ENCODE data around the gene SLC25A21. TPM values are rescaled to one million over a fixed set of nuclear protein-coding genes. Genes with fewer than 3 reads are reported as not detected.

Gene SLC25A21
- total RNA-seq, 1 donor from 2014 or later, result 1.2 TPM

GRCh38 chr14:36855396-36855795 lies 317.0 kb downstream of the SLC25A21 start:
- Mint-ChIP-seq H3K9me3 (ENCODE audit: unreplicated experiment) (no peaks in the 10 kb centered on the region), H3K4me3 (ENCODE audit: unreplicated experiment) (no peak overlapping the region), H3K36me3 (ENCODE audit: low read depth, unreplicated experiment) (no peaks in the 10 kb centered on the region), H3K27me3 (ENCODE audit: unreplicated experiment) (peaks cover 3% of the 10 kb centered on the region), H3K4me1 (ENCODE audit: unreplicated experiment) (no peaks in the 10 kb centered on the region), H3K27ac (ENCODE audit: unreplicated experiment) (no peak overlapping the region)
- TF ChIP-seq CTCF (IDR thresholded peaks at IDR 0.05; ENCODE audit: unreplicated experiment), result no peak
- no peak for DNase-seq (ENCODE audit: low spot score)

GRCh38 chr14:36852981-36853691 lies 319.3 kb downstream of the SLC25A21 start:
- H3K9me3 Mint-ChIP-seq (ENCODE audit: unreplicated experiment), result no peaks in the 10 kb centered on the region
- no peak overlapping the region for H3K4me3 Mint-ChIP-seq (ENCODE audit: unreplicated experiment)
- TF ChIP-seq CTCF (IDR thresholded peaks at IDR 0.05; ENCODE audit: unreplicated experiment), result no peak
- no peaks in the 10 kb centered on the region for H3K4me1 Mint-ChIP-seq (ENCODE audit: unreplicated experiment)
- no peak for DNase-seq (ENCODE audit: low spot score)
- H3K27ac Mint-ChIP-seq (ENCODE audit: unreplicated experiment), result no peak overlapping the region
- peaks cover 3% of the 10 kb centered on the region for H3K27me3 Mint-ChIP-seq (ENCODE audit: unreplicated experiment)
- H3K36me3 Mint-ChIP-seq (ENCODE audit: low read depth, unreplicated experiment), result no peaks in the 10 kb centered on the region

GRCh38 chr14:36848213-36848612 lies 324.2 kb downstream of the SLC25A21 start:
- H3K27me3 Mint-ChIP-seq (ENCODE audit: unreplicated experiment), result peaks cover 2% of the 10 kb centered on the region
- no peak overlapping the region for H3K4me3 Mint-ChIP-seq (ENCODE audit: unreplicated experiment)
- TF ChIP-seq CTCF (IDR thresholded peaks at IDR 0.05; ENCODE audit: unreplicated experiment), result no peak
- DNase-seq (ENCODE audit: low spot score), result no peak
- H3K27ac Mint-ChIP-seq (ENCODE audit: unreplicated experiment), result no peak overlapping the region
- H3K4me1 Mint-ChIP-seq (ENCODE audit: unreplicated experiment), result peaks cover 7% of the 10 kb centered on the region
- H3K36me3 Mint-ChIP-seq (ENCODE audit: low read depth, unreplicated experiment), result no peaks in the 10 kb centered on the region
- no peaks in the 10 kb centered on the region for H3K9me3 Mint-ChIP-seq (ENCODE audit: unreplicated experiment)

- Mint-ChIP-seq H3K4me3 (ENCODE audit: unreplicated experiment) (no peak overlapping the region), H3K4me1 (ENCODE audit: unreplicated experiment) (peaks cover 7% of the 10 kb centered on the region)
- TF ChIP-seq CTCF (IDR thresholded peaks at IDR 0.05; ENCODE audit: unreplicated experiment), result no peak
These were observed 325.0 kb downstream of the SLC25A21 start for GRCh38 chr14:36847366-36847765.

GRCh38 chr14:36845356-36846012 lies 326.9 kb downstream of the SLC25A21 start:
- Mint-ChIP-seq H3K27ac (ENCODE audit: unreplicated experiment) (no peak overlapping the region), H3K36me3 (ENCODE audit: low read depth, unreplicated experiment) (no peaks in the 10 kb centered on the region), H3K4me3 (ENCODE audit: unreplicated experiment) (no peak overlapping the region), H3K4me1 (ENCODE audit: unreplicated experiment) (peaks cover 7% of the 10 kb centered on the region), H3K9me3 (ENCODE audit: unreplicated experiment) (no peaks in the 10 kb centered on the region), H3K27me3 (ENCODE audit: unreplicated experiment) (peaks cover 2% of the 10 kb centered on the region)
- no peak for DNase-seq (ENCODE audit: low spot score)
- TF ChIP-seq CTCF (IDR thresholded peaks at IDR 0.05; ENCODE audit: unreplicated experiment), result no peak

More at GRCh38 chr14:36847366-36847765, 325.0 kb downstream of the SLC25A21 start:
- H3K27me3 Mint-ChIP-seq (ENCODE audit: unreplicated experiment), result peaks cover 2% of the 10 kb centered on the region
- no peak for DNase-seq (ENCODE audit: low spot score)
- H3K36me3 Mint-ChIP-seq (ENCODE audit: low read depth, unreplicated experiment), result no peaks in the 10 kb centered on the region
- no peak overlapping the region for H3K27ac Mint-ChIP-seq (ENCODE audit: unreplicated experiment)
- H3K9me3 Mint-ChIP-seq (ENCODE audit: unreplicated experiment), result no peaks in the 10 kb centered on the region

Data from endothelial cell (in vitro differentiated cells).